Peyer's patch (tissue), 4 donors: ENCODE measurements around the gene CADPS2.

Source experiments
- CTCF ChIP-seq, 6 experiments: fragments of 450-650 bp in 4 of 6; fragments of 200-600 bp in 2 of 6; sonication (generic) in 1 of 6; IDR thresholded peaks; one replicate each; pipeline ENCODE4 v1.5.1; 2017 to 2019; ENCODE audit warnings: antibody characterized with exemption in 6 of 6, mild to moderate bottlenecking in 3 of 6, moderate library complexity in 1 of 6
- POLR2A ChIP-seq, 2 donors: fragments of 450-650 bp; IDR thresholded peaks; one replicate each; pipeline ENCODE4 v1.5.1; 2017; ENCODE audit warnings: antibody characterized with exemption in 2 of 2, mild to moderate bottlenecking in 2 of 2, moderate library complexity in 2 of 2

- TF ChIP-seq CTCF (IDR thresholded peaks at IDR 0.05), result no peak
- TF ChIP-seq POLR2A (IDR thresholded peaks at IDR 0.05), result no peak
Measured at GRCh38 chr7:122305475-122306319, 580.6 kb downstream of the CADPS2 start.
